Mesendoderm (in vitro differentiated cells): ENCODE measurements around the gene GSTO2.

Experiments used
- DNase-seq: peaks from one replicate; pipeline ENCODE4 v3.0.0; 2013
- H2AK5ac ChIP-seq: 2 replicates; pipeline ENCODE4 v1.6.1; 2013; ENCODE audit warnings: low read length, inconsistent platforms
- H2BK120ac ChIP-seq: 2 replicates; pipeline ENCODE4 v1.6.1; 2013; ENCODE audit warnings: low read depth, mild to moderate bottlenecking, low read length, moderate library complexity, mixed read lengths
- H2BK15ac ChIP-seq: replicated peaks from 2 replicates; pipeline ENCODE4 v1.6.1; 2013; ENCODE audit warnings: low read depth, mild to moderate bottlenecking, moderate library complexity
- H2BK5ac ChIP-seq: 2 replicates; pipeline ENCODE4 v1.6.1; 2013; ENCODE audit warnings: low read length, inconsistent platforms
- H3K18ac ChIP-seq: 2 replicates; pipeline ENCODE4 v1.6.1; 2013; ENCODE audit warnings: mild to moderate bottlenecking, low read length, mixed read lengths
- H3K23ac ChIP-seq: one replicate; pipeline ENCODE4 v1.6.1; 2013; ENCODE audit warnings: low read length
- H3K27ac ChIP-seq: 2 replicates; pipeline ENCODE4 v1.5.1; 2013; ENCODE audit warnings: low read depth, mild to moderate bottlenecking, inconsistent platforms, low read length, moderate library complexity
- H3K27me3 ChIP-seq: 2 replicates; pipeline ENCODE4 v1.6.1; 2013; ENCODE audit warnings: low read length, control low read depth, mild to moderate bottlenecking, inconsistent platforms; ENCODE audit not compliant: insufficient read depth, poor library complexity
- H3K36me3 ChIP-seq: 2 replicates; pipeline ENCODE4 v1.6.1; 2013; ENCODE audit warnings: low read length, inconsistent platforms; ENCODE audit not compliant: control insufficient read depth, insufficient read depth
- H3K4ac ChIP-seq: one replicate; pipeline ENCODE4 v1.6.1; 2013; ENCODE audit warnings: low read depth, mild to moderate bottlenecking, low read length, moderate library complexity
- H3K4me1 ChIP-seq: 2 replicates; pipeline ENCODE4 v1.6.1; 2013; ENCODE audit warnings: low read depth, low read length, inconsistent platforms; ENCODE audit not compliant: control insufficient read depth
- H3K4me2 ChIP-seq: 2 replicates; pipeline ENCODE4 v1.6.1; 2013; ENCODE audit warnings: low read length
- H3K4me3 ChIP-seq: 2 replicates; pipeline ENCODE4 v1.5.1; 2013; ENCODE audit warnings: mild to moderate bottlenecking, low read length
- H3K56ac ChIP-seq: one replicate; pipeline ENCODE4 v1.6.1; 2013; ENCODE audit warnings: low read length
- H3K79me1 ChIP-seq: 2 replicates; pipeline ENCODE4 v1.6.1; 2013; ENCODE audit warnings: low read length, inconsistent platforms
- H3K79me2 ChIP-seq: 2 replicates; pipeline ENCODE4 v1.6.1; 2013; ENCODE audit warnings: mild to moderate bottlenecking, low read length; ENCODE audit not compliant: control insufficient read depth, insufficient read depth
- H3K9ac ChIP-seq: 2 replicates; pipeline ENCODE4 v1.6.1; 2013; ENCODE audit warnings: low read length, inconsistent platforms
- H4K5ac ChIP-seq: one replicate; pipeline ENCODE4 v1.6.1; 2013; ENCODE audit warnings: low read length
- H4K8ac ChIP-seq: one replicate; pipeline ENCODE4 v1.6.1; 2013; ENCODE audit warnings: low read depth, mild to moderate bottlenecking, control low read depth, low read length, moderate library complexity
- WGBS: extraction: QIAGEN DNeasy Blood & Tissue Kit; methylation state at CpG from one replicate; pipeline ENCODE4 v1.1.7; 2013; ENCODE audit warnings: low lambda C conversion rate, missing lambda C conversion rate; ENCODE audit not compliant: insufficient coverage; ENCODE audit errors: extremely low coverage; 5-methylcytosine and 5-hydroxymethylcytosine counted together

Gene GSTO2

DNA sequence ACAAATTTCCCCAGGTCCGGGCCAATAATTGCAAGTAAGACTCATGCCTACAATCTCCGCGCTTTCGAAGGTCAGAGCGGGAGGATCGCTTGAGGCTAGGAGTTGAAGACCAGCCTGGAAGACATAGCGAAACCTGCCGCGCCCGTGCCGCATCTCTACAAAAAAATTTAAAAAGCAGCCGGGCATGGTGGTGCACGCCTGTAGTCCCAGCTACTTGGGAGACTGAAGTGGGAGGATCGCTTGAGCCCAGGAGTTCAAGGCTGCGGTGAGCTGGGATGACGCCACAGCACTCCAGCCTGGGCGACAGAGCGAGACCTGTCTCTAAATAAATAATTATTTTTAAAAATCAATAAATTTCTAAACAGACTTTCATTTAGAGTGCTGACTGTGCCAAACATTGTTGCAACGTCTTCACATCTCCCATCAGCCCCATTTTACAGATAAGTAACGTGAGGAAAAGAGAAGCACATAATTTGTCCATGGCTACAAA is 36.3 kb upstream of the GSTO2 start:
- Histone ChIP-seq H2BK120ac (no peak overlapping the region), H4K8ac (no peak overlapping the region), H3K36me3 (no peaks in the 10 kb centered on the region), H3K4me1 (peaks cover 2% of the 10 kb centered on the region), H2BK15ac (no peak overlapping the region), H2BK5ac (no peak overlapping the region), H3K23ac (no peak overlapping the region), H3K79me1 (no peaks in the 10 kb centered on the region), H4K5ac (no peak overlapping the region), H3K18ac (no peak overlapping the region), H3K56ac (peak overlapping the region; percentile 81), H3K9ac (peak overlapping the region; percentile 75), H3K79me2 (no peaks in the 10 kb centered on the region), H3K4me2 (peak overlapping the region; percentile 90), H3K27me3 (no peaks in the 10 kb centered on the region), H3K4me3 (peak overlapping the region; percentile 76), H2AK5ac (no peak overlapping the region), H3K4ac (no peak overlapping the region), H3K27ac (no peak overlapping the region)
- WGBS = no CpG with 5 or more reads among the region's 20 CpGs
- DNase-seq = no peak

GRCh38 chr10:104233817-104234216 is 35.2 kb upstream of the GSTO2 start:
- Histone ChIP-seq H3K79me2 (no peaks in the 10 kb centered on the region), H3K79me1 (no peaks in the 10 kb centered on the region), H2BK5ac (no peak overlapping the region), H3K4me3 (no peak overlapping the region), H3K9ac (no peak overlapping the region), H2BK120ac (no peak overlapping the region), H4K5ac (no peak overlapping the region), H3K36me3 (no peaks in the 10 kb centered on the region), H3K23ac (no peak overlapping the region), H3K18ac (no peak overlapping the region), H4K8ac (no peak overlapping the region), H3K27me3 (no peaks in the 10 kb centered on the region), H2BK15ac (no peak overlapping the region), H2AK5ac (no peak overlapping the region), H3K4me2 (no peak overlapping the region), H3K56ac (no peak overlapping the region), H3K4ac (no peak overlapping the region), H3K27ac (no peak overlapping the region), H3K4me1 (peaks cover 2% of the 10 kb centered on the region)
- WGBS = no CpG with 5 or more reads among the region's 1 CpG
- DNase-seq = no peak

DNA sequence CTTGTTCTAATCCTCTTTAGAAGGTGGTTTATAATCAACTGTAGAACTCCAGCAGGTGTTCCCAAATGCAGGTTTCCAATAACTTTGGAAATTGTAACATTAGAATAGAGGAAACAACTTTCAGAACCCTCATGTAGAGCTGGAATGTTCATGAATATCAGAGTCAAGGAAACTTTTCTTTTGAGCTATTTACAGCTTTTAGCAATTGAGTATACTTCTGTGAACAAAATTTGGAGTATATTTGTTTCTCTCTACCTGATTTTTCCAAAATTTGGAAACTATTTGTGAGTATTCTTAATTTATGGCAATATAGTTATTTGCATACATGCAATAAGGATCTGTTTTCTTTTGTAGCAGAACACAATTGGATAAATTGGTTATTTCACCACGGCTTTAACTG is 34.0 kb upstream of the GSTO2 start:
- Histone ChIP-seq H3K4me3 (no peak overlapping the region), H3K27ac (no peak overlapping the region), H3K79me2 (no peaks in the 10 kb centered on the region), H4K8ac (no peak overlapping the region), H3K79me1 (no peaks in the 10 kb centered on the region), H3K18ac (no peak overlapping the region), H3K36me3 (no peaks in the 10 kb centered on the region), H2BK5ac (no peak overlapping the region), H3K23ac (no peak overlapping the region), H3K56ac (no peak overlapping the region), H3K9ac (no peak overlapping the region), H3K4me2 (no peak overlapping the region), H2AK5ac (no peak overlapping the region), H3K4me1 (peaks cover 2% of the 10 kb centered on the region), H2BK120ac (no peak overlapping the region), H2BK15ac (no peak overlapping the region), H4K5ac (no peak overlapping the region), H3K27me3 (no peaks in the 10 kb centered on the region), H3K4ac (no peak overlapping the region)
- WGBS = no CpG with 5 or more reads among the region's 1 CpG
- DNase-seq = peak; percentile 33

GRCh38 chr10:104235801-104236200 is 33.2 kb upstream of the GSTO2 start:
- H2AK5ac ChIP-seq = no peak overlapping the region
- peaks cover 2% of the 10 kb centered on the region for H3K4me1 ChIP-seq
- no peak overlapping the region for H2BK15ac ChIP-seq
- no peak overlapping the region for H3K4me3 ChIP-seq
- no peak overlapping the region for H3K23ac ChIP-seq
- no peak overlapping the region for H3K56ac ChIP-seq
- H4K5ac ChIP-seq = no peak overlapping the region
- H3K27me3 ChIP-seq = no peaks in the 10 kb centered on the region
- no peak overlapping the region for H4K8ac ChIP-seq
- no peak overlapping the region for H3K27ac ChIP-seq
- no peak for DNase-seq
- no peak overlapping the region for H2BK120ac ChIP-seq
- H3K4me2 ChIP-seq = no peak overlapping the region
- no peaks in the 10 kb centered on the region for H3K79me1 ChIP-seq
- no peaks in the 10 kb centered on the region for H3K36me3 ChIP-seq
- WGBS = no CpG with 5 or more reads among the region's 3 CpGs
- H2BK5ac ChIP-seq = no peak overlapping the region
- H3K9ac ChIP-seq = no peak overlapping the region
- H3K18ac ChIP-seq = no peak overlapping the region
- H3K4ac ChIP-seq = no peak overlapping the region
- H3K79me2 ChIP-seq = no peaks in the 10 kb centered on the region

GRCh38 chr10:104240078-104240477 is 28.9 kb upstream of the GSTO2 start:
- H3K9ac ChIP-seq = no peak overlapping the region
- H2BK120ac ChIP-seq = no peak overlapping the region
- H3K27me3 ChIP-seq = no peaks in the 10 kb centered on the region
- H2BK5ac ChIP-seq = no peak overlapping the region
- no peak overlapping the region for H3K23ac ChIP-seq
- no peaks in the 10 kb centered on the region for H3K36me3 ChIP-seq
- H3K56ac ChIP-seq = no peak overlapping the region
- no peak overlapping the region for H3K4me2 ChIP-seq
- H4K5ac ChIP-seq = no peak overlapping the region
- H2BK15ac ChIP-seq = no peak overlapping the region
- WGBS = no CpG with 5 or more reads among the region's 2 CpGs
- no peaks in the 10 kb centered on the region for H3K4me1 ChIP-seq
- no peak overlapping the region for H4K8ac ChIP-seq
- no peaks in the 10 kb centered on the region for H3K79me1 ChIP-seq
- H3K4me3 ChIP-seq = no peak overlapping the region
- H3K27ac ChIP-seq = no peak overlapping the region
- H2AK5ac ChIP-seq = no peak overlapping the region
- H3K4ac ChIP-seq = no peak overlapping the region
- H3K18ac ChIP-seq = no peak overlapping the region
- no peak for DNase-seq
- H3K79me2 ChIP-seq = no peaks in the 10 kb centered on the region

GRCh38 chr10:104242545-104242944 is 26.4 kb upstream of the GSTO2 start:
- no peak overlapping the region for H4K8ac ChIP-seq
- H3K9ac ChIP-seq = no peak overlapping the region
- H4K5ac ChIP-seq = no peak overlapping the region
- no peak overlapping the region for H3K18ac ChIP-seq
- H3K27me3 ChIP-seq = no peaks in the 10 kb centered on the region
- H2AK5ac ChIP-seq = no peak overlapping the region
- DNase-seq = no peak
- H3K23ac ChIP-seq = no peak overlapping the region
- H3K56ac ChIP-seq = no peak overlapping the region
- H2BK15ac ChIP-seq = no peak overlapping the region
- no peak overlapping the region for H3K27ac ChIP-seq
- no peaks in the 10 kb centered on the region for H3K79me1 ChIP-seq
- H2BK120ac ChIP-seq = no peak overlapping the region
- H3K4me2 ChIP-seq = no peak overlapping the region
- H2BK5ac ChIP-seq = no peak overlapping the region
- no peaks in the 10 kb centered on the region for H3K36me3 ChIP-seq
- no peaks in the 10 kb centered on the region for H3K4me1 ChIP-seq
- H3K4me3 ChIP-seq = no peak overlapping the region
- no peak overlapping the region for H3K4ac ChIP-seq
- H3K79me2 ChIP-seq = no peaks in the 10 kb centered on the region
